ENCODE results near the gene DVL2.
A peak's percentile ranks its signal among the peaks of the same experiment; 100 is the strongest.

DVL2 gene

DNA sequence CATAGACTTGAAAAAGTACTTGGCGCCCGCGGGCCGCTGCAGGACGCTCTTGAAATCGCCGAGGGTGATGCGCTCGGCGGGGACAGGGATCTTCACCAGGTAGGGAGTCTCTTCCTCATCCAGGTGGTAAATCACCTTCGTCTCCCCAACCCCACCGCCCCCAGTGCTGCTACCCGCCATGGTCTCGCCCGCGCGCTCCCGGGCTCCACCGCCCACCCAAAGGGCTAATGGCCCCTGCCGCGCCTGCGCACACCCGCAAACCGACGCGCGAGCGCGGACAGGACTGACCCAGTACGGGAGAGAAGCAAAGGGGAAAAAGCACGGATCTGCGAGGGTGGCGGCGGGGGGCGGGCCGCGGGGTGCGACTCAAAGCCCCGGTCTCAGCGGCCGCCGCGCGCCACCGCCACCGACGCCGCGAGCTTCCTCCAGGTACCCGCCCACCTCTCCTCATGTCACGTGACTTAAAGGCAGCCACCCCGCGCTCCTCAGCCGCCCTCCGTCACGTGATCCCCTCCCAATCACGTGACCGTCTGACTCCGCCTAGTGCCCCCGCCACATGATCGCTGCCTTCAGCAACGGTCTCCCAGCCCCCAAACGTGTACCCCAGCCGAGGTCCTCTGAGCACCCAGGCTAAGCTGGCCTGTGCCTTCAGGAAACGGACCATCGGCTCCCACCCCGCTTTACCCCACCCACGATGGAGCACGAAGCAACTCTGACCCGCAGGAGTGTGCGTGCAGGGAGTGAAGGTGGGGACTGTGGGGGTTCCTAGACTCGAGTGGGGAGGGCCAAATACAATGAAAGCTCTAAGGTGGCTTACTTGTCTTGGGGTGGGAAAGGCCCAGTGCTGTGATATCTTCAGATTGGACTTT, at the start of gene DVL2:
DVL2 (minus strand) TSS at position 435 of the 869 bp plus-strand sequence; CDS start at position 180, 255 bp downstream.
- DNase-seq (ENCODE audit: low spot score), result peak; percentile 98
- in situ Hi-C loops (cut with MboI; ENCODE audit: low pct_unique_long_range_greater_than_20kb, low sequenced_read_pairs, unreplicated experiment), result no loop called here
- TF ChIP-seq, protein P1, sequence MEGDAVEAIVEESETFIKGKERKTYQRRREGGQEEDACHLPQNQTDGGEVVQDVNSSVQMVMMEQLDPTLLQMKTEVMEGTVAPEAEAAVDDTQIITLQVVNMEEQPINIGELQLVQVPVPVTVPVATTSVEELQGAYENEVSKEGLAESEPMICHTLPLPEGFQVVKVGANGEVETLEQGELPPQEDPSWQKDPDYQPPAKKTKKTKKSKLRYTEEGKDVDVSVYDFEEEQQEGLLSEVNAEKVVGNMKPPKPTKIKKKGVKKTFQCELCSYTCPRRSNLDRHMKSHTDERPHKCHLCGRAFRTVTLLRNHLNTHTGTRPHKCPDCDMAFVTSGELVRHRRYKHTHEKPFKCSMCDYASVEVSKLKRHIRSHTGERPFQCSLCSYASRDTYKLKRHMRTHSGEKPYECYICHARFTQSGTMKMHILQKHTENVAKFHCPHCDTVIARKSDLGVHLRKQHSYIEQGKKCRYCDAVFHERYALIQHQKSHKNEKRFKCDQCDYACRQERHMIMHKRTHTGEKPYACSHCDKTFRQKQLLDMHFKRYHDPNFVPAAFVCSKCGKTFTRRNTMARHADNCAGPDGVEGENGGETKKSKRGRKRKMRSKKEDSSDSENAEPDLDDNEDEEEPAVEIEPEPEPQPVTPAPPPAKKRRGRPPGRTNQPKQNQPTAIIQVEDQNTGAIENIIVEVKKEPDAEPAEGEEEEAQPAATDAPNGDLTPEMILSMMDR (IDR thresholded peaks at IDR 0.05; ENCODE audit: extremely low read depth, insufficient read depth, missing control alignments), result no peak

DNA sequence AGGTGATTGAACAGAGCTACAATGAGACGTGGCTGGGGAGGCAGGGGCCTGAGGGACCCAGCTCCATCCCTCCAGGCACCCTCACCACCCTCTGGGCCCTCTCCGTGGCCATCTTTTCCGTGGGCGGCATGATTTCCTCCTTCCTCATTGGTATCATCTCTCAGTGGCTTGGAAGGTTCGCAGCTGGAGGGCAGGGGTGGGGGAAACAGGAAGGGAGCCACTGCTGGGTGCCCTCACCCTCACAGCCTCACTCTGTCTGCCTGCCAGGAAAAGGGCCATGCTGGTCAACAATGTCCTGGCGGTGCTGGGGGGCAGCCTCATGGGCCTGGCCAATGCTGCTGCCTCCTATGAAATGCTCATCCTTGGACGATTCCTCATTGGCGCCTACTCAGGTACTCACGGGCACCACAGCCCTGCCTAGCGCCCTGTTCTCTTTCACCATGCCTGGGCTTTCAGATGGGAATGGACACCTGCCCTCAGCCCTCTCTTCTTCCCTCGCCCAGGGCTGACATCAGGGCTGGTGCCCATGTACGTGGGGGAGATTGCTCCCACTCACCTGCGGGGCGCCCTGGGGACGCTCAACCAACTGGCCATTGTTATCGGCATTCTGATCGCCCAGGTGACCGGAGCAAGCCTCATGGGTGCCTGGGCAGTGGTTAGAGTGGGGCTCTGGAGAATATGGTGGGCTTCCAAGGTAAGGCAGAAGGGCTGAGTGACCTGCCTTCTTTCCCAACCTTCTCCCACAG, 49.3 kb upstream of the DVL2 start:
- peak; percentile 14 for DNase-seq (ENCODE audit: low spot score)
- TF ChIP-seq, protein P1 (IDR thresholded peaks at IDR 0.05; ENCODE audit: extremely low read depth, insufficient read depth, missing control alignments), result no peak
- in situ Hi-C loops (cut with MboI; ENCODE audit: low pct_unique_long_range_greater_than_20kb, low sequenced_read_pairs, unreplicated experiment), result no loop called here

DNA sequence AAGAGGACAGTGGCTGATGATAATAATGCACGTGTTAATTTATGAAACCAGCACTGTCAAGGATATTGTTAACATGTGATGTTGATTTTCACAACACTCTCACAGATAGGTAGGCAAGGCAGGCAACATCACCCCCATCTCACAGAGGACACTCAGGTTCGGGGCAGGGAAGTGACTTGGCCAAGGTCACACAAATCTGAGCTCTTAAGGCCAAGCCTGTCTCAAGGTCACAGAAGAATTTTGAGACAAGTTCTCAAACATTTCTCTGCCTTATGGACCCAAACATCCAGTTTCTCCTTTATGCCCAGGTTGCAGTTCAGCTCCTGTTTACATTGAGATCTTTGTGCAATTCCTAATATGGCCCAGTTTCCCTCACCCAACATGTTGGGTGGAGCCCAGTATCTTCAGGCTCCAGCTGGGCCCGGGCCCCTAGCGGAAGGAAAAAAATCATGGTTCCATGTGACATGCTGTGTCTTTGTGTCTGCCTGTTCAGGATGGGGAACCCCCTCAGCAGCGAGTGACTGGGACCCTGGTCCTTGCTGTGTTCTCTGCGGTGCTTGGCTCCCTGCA, 48.5 kb upstream of the DVL2 start:
- peak; percentile 50 for DNase-seq (ENCODE audit: low spot score)
- in situ Hi-C loops (cut with MboI; ENCODE audit: low pct_unique_long_range_greater_than_20kb, low sequenced_read_pairs, unreplicated experiment), result no loop called here
- TF ChIP-seq, protein P1 (IDR thresholded peaks at IDR 0.05; ENCODE audit: extremely low read depth, insufficient read depth, missing control alignments), result no peak

DNA sequence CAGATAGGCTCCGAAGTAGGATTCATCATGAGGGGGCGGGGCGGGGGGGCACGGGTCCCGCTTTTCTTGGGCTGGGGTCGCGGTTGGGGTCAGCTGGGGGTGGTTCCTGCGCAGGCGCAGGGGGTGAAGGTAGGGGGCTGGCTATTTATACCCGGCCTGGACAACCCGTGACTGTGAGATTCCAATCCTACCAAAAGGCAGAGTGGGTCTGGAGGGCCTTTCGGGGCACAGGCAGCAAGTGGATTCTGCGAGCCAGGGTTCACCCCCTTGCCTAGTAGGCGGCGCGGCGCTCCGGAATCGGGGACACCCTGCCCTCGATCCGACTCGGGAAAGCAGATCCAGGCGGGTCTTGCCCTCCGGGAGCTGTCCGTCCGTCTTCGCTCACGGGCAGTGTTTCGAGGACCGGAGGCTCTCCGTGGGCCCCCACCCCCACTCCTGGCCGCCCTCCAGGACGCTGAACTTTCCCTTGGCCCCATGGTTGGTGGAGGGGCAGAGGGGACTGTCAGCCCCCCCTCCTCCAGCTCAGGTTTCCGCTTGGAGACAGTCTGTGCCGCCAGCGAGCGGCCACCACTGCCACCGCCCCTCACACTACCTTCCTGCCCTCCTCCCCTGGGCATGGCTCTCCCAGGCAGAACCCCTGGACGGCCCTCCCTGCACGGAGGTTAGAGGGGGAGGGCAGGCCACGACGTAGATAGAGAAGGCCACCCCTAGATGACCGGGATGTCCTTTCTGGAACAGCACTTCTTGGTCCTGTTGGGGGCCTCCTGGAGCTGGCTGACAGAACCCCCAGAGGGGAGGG, 47.8 kb upstream of the DVL2 start:
- in situ Hi-C loops (cut with MboI; ENCODE audit: low pct_unique_long_range_greater_than_20kb, low sequenced_read_pairs, unreplicated experiment), result no loop called here
- TF ChIP-seq, protein P1 (IDR thresholded peaks at IDR 0.05; ENCODE audit: extremely low read depth, insufficient read depth, missing control alignments), result no peak
- peak; percentile 31 for DNase-seq (ENCODE audit: low spot score)

DNA sequence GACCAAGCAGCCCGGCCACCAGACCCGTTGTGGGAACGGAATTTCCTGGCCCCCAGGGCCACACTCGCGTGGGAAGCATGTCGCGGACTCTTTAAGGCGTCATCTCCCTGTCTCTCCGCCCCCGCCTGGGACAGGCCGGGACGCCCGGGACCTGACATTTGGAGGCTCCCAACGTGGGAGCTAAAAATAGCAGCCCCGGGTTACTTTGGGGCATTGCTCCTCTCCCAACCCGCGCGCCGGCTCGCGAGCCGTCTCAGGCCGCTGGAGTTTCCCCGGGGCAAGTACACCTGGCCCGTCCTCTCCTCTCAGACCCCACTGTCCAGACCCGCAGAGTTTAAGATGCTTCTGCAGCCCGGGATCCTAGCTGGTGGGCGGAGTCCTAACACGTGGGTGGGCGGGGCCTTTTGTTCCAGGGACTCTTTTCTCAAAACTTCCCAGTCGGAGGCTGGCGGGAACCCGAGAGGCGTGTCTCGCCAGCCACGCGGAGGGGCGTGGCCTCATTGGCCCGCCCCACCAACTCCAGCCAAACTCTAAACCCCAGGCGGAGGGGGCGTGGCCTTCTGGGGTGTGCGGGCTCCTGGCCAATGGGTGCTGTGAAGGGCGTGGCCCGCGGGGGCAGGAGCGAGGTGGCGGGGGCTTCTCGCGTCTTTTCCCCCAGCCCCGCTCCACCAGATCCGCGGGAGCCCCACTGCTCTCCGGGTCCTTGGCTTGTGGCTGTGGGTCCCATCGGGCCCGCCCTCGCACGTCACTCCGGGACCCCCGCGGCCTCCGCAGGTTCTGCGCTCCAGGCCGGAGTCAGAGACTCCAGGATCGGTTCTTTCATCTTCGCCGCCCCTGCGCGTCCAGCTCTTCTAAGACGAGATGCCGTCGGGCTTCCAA, 47.0 kb upstream of the DVL2 start, which contains the start of gene SLC2A4:
SLC2A4 (plus strand) TSS at position 645 of the 879 bp plus-strand sequence; CDS start at position 862, 217 bp downstream.
- in situ Hi-C loops (cut with MboI; ENCODE audit: low pct_unique_long_range_greater_than_20kb, low sequenced_read_pairs, unreplicated experiment), result no loop called here
- peak; percentile 97 for DNase-seq (ENCODE audit: low spot score)
- TF ChIP-seq, protein P1 (IDR thresholded peaks at IDR 0.05; ENCODE audit: extremely low read depth, insufficient read depth, missing control alignments), result no peak
